ENCODE measurements around the gene TBXAS1. TPM values are rescaled to one million over a fixed set of nuclear protein-coding genes. Genes with fewer than 3 reads are reported as not detected.

Gene TBXAS1
- total RNA-seq, 4 donors from 2014 or later, result 9.8 to 31.3 (median 13.5) TPM

- WGBS, result 90% methylated on average over 5 of the region's 5 CpGs
- H3K27ac ChIP-seq (replicated peaks in 1 of 4), result no peak overlapping the region
- no peak for DNase-seq (ENCODE audit: extremely low spot score)
- TF ChIP-seq POLR2AphosphoS5 (IDR thresholded peaks at IDR 0.05), result no peak
- TF ChIP-seq, protein P1, sequence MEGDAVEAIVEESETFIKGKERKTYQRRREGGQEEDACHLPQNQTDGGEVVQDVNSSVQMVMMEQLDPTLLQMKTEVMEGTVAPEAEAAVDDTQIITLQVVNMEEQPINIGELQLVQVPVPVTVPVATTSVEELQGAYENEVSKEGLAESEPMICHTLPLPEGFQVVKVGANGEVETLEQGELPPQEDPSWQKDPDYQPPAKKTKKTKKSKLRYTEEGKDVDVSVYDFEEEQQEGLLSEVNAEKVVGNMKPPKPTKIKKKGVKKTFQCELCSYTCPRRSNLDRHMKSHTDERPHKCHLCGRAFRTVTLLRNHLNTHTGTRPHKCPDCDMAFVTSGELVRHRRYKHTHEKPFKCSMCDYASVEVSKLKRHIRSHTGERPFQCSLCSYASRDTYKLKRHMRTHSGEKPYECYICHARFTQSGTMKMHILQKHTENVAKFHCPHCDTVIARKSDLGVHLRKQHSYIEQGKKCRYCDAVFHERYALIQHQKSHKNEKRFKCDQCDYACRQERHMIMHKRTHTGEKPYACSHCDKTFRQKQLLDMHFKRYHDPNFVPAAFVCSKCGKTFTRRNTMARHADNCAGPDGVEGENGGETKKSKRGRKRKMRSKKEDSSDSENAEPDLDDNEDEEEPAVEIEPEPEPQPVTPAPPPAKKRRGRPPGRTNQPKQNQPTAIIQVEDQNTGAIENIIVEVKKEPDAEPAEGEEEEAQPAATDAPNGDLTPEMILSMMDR (IDR thresholded peaks at IDR 0.05), result no peak
- no peak for TF ChIP-seq EP300 (IDR thresholded peaks at IDR 0.05)
- no peak for TF ChIP-seq POLR2A (IDR thresholded peaks at IDR 0.05; ENCODE audit: low read depth)
- intact Hi-C loops (cut with DNase I), result no loop called here
- no peaks in the 10 kb centered on the region for H3K36me3 ChIP-seq
- no peaks in the 10 kb centered on the region for H3K9me3 ChIP-seq
- no peak overlapping the region for H3K4me3 ChIP-seq
- H3K4me1 ChIP-seq, result peaks cover 0 to 13% (median 11%) of the 10 kb centered on the region in 4 donors
- no peaks in the 10 kb centered on the region for H3K27me3 ChIP-seq
These were observed 162.2 kb downstream of the TBXAS1 start for GRCh38 chr7:139991269-139991666.

GRCh38 chr7:139991911-139992310 is 162.8 kb downstream of the TBXAS1 start:
- H3K4me3 ChIP-seq, result no peak overlapping the region
- no peak overlapping the region for H3K27ac ChIP-seq (replicated peaks in 1 of 4)
- no peaks in the 10 kb centered on the region for H3K27me3 ChIP-seq
- no peaks in the 10 kb centered on the region for H3K36me3 ChIP-seq
- WGBS, result 93% methylated on average over 6 of the region's 6 CpGs
- DNase-seq (ENCODE audit: extremely low spot score), result no peak
- H3K4me1 ChIP-seq, result peaks cover 0 to 13% (median 11%) of the 10 kb centered on the region in 4 donors
- TF ChIP-seq POLR2A (IDR thresholded peaks at IDR 0.05; ENCODE audit: low read depth), result no peak
- intact Hi-C loops (cut with DNase I), result no loop called here
- no peaks in the 10 kb centered on the region for H3K9me3 ChIP-seq

- TF ChIP-seq POLR2A (IDR thresholded peaks at IDR 0.05; ENCODE audit: low read depth), result no peak
- TF ChIP-seq, protein P1 (IDR thresholded peaks at IDR 0.05), result no peak
- TF ChIP-seq EP300 (IDR thresholded peaks at IDR 0.05), result no peak
- TF ChIP-seq POLR2AphosphoS5 (IDR thresholded peaks at IDR 0.05), result no peak
- intact Hi-C loops (cut with DNase I), result no loop called here
- Histone ChIP-seq H3K27me3 (no peaks in the 10 kb centered on the region), H3K9me3 (no peaks in the 10 kb centered on the region), H3K36me3 (no peaks in the 10 kb centered on the region), H3K27ac (replicated peaks in 1 of 4) (no peak overlapping the region), H3K4me3 (no peak overlapping the region), H3K4me1 (peaks cover 0 to 13% (median 11%) of the 10 kb centered on the region in 4 donors)
- DNase-seq (ENCODE audit: extremely low spot score), result no peak
- WGBS, result 86% methylated on average over 14 of the region's 14 CpGs
These were observed 163.4 kb downstream of the TBXAS1 start for GRCh38 chr7:139992353-139993044.

- H3K9me3 ChIP-seq, result no peaks in the 10 kb centered on the region
- 95% methylated on average over 8 of the region's 8 CpGs for WGBS
- no peak for DNase-seq (ENCODE audit: extremely low spot score)
- no peak for TF ChIP-seq EP300 (IDR thresholded peaks at IDR 0.05)
- TF ChIP-seq POLR2A (IDR thresholded peaks at IDR 0.05; ENCODE audit: low read depth), result no peak
- no peak overlapping the region for H3K4me3 ChIP-seq
- no peaks in the 10 kb centered on the region for H3K36me3 ChIP-seq
- peaks cover 0 to 13% (median 11%) of the 10 kb centered on the region in 4 donors for H3K4me1 ChIP-seq
- no peaks in the 10 kb centered on the region for H3K27me3 ChIP-seq
- H3K27ac ChIP-seq (replicated peaks in 1 of 4), result no peak overlapping the region
- intact Hi-C loops (cut with DNase I), result no loop called here
These were observed 164.1 kb downstream of the TBXAS1 start for GRCh38 chr7:139993169-139993568.

DNA sequence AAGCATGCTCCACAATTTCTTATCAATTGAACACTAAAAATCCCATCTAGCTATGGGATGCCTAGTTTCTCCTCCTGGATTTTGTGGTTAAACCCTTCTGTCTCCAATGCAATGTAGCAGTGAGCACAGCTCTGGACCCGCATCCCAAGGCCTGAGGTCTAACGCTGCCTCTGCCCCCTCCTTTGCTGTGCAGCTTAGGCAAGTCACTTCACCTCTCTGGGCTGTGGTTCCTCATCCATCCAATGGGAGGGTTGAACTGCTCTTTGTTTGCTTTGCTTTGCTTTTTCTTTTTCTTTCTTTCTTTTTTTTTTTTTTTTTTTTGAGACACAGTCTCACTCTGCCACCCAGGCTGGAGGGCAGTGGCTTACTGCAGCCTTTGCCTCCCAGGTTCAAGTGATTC is 164.5 kb downstream of the TBXAS1 start:
- WGBS, result 96% methylated on average over 2 of the region's 2 CpGs
- H3K9me3 ChIP-seq, result no peaks in the 10 kb centered on the region
- no peaks in the 10 kb centered on the region for H3K27me3 ChIP-seq
- intact Hi-C loops (cut with DNase I), result no loop called here
- no peak for DNase-seq (ENCODE audit: extremely low spot score)
- TF ChIP-seq POLR2A (IDR thresholded peaks at IDR 0.05; ENCODE audit: low read depth) (no peak), EP300 (IDR thresholded peaks at IDR 0.05) (no peak), POLR2AphosphoS5 (IDR thresholded peaks at IDR 0.05) (no peak)
- TF ChIP-seq, protein P1 (IDR thresholded peaks at IDR 0.05), result no peak
- H3K36me3 ChIP-seq, result no peaks in the 10 kb centered on the region
- H3K27ac ChIP-seq (replicated peaks in 1 of 4), result no peak overlapping the region
- H3K4me1 ChIP-seq, result peaks cover 0 to 13% (median 11%) of the 10 kb centered on the region in 4 donors
- H3K4me3 ChIP-seq, result no peak overlapping the region

Data from esophagus muscularis mucosa (tissue), 4 donors.